HG02852 (cell line): Measurements from ENCODE around the gene PAX5.

ENCODE experiments used
- ATAC-seq: cut with Tn5 transposase; IDR thresholded peaks from one replicate; pipeline ENCODE4 v1.9.1; 2021; ENCODE audit warnings: mild to moderate bottlenecking, moderate library complexity; ENCODE audit not compliant: unreplicated experiment

PAX5 gene

GRCh38 chr9:36865731-36866635 lies 168.1 kb downstream of the PAX5 start:
- no peak for ATAC-seq

GRCh38 chr9:36864491-36865410 lies 169.3 kb downstream of the PAX5 start:
- ATAC-seq, result no peak

GRCh38 chr9:36862206-36863145 lies 171.6 kb downstream of the PAX5 start:
- no peak for ATAC-seq

GRCh38 chr9:36861528-36862205 lies 172.4 kb downstream of the PAX5 start:
- ATAC-seq, result no peak

GRCh38 chr9:36858805-36859375 lies 175.2 kb downstream of the PAX5 start:
- no peak for ATAC-seq

- no peak for ATAC-seq
Observed at GRCh38 chr9:36855448-36856315, 178.4 kb downstream of the PAX5 start.

- ATAC-seq, result no peak
Observed at GRCh38 chr9:36854751-36855150, 179.3 kb downstream of the PAX5 start.

GRCh38 chr9:36854034-36854433 lies 180.0 kb downstream of the PAX5 start:
- no peak for ATAC-seq

- ATAC-seq, result no peak
Observed at GRCh38 chr9:36853233-36853632, 180.8 kb downstream of the PAX5 start.

- ATAC-seq, result no peak
Observed at GRCh38 chr9:36849943-36850342, 184.1 kb downstream of the PAX5 start.

GRCh38 chr9:36848946-36849345 lies 185.1 kb downstream of the PAX5 start:
- ATAC-seq, result no peak

GRCh38 chr9:36847781-36848673 lies 186.0 kb downstream of the PAX5 start:
- no peak for ATAC-seq

GRCh38 chr9:36846621-36847020 lies 187.4 kb downstream of the PAX5 start:
- no peak for ATAC-seq

GRCh38 chr9:36845844-36846243 lies 188.2 kb downstream of the PAX5 start:
- ATAC-seq, result no peak

GRCh38 chr9:36844961-36845360 lies 189.1 kb downstream of the PAX5 start:
- no peak for ATAC-seq

GRCh38 chr9:36843964-36844363 lies 190.1 kb downstream of the PAX5 start:
- peak; percentile 50 for ATAC-seq
